ENCODE data around the gene SLC25A25.

DNA sequence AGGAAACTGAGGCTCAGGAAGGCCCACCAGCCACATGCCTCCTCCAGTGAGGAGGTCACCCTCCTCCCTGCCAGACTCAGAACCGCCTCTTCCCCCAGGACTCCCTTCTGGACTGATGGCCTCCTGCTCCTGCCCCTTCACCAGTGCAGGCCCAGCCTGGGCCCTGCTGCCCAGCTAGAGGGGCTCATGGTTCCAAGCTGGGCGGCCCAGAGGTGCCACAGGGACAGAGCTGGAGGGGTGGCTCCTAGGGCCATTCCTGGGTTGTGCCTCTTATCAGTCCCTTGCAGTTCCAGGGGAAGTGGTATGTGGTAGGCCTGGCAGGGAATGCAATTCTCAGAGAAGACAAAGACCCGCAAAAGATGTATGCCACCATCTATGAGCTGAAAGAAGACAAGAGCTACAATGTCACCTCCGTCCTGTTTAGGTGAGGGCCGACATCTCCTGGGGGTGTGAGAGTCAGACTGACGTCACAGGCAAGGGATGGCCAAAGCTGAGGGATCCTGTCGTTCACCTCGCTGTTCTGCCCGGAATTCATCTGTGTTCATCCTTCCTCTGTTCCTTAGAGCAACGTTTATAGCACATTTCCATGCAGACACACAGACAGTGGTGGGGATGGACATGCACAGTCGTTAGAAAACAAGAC lies 82.0 kb downstream of the SLC25A25 start:
- TF ChIP-seq ARHGAP35 (IDR thresholded peaks at IDR 0.05; ENCODE audit: partially characterized antibody) (no peak), JUND (IDR thresholded peaks at IDR 0.05; ENCODE audit: borderline replicate concordance, low read depth, low read length) (no peak), JUND (tag; IDR thresholded peaks at IDR 0.05; ENCODE audit: borderline replicate concordance, low read depth, low read length) (no peak; the same call in 2 of the 3 replicates), TRIM28 (IDR thresholded peaks at IDR 0.05) (no peak), SP1 (CRISPR knock-in tag; IDR thresholded peaks at IDR 0.05) (no peak), EZH2 (IDR thresholded peaks at IDR 0.05; ENCODE audit: borderline replicate concordance, low read depth, low read length) (no peak), CHD4 (IDR thresholded peaks at IDR 0.05; ENCODE audit: insufficient read depth, insufficient replicate concordance, low read depth, low read length, poor library complexity, severe bottlenecking) (no peak), RFX5 (IDR thresholded peaks at IDR 0.05; ENCODE audit: low read depth, low read length) (no peak), FOS (IDR thresholded peaks at IDR 0.05; ENCODE audit: extremely low read depth, insufficient read length) (no peak), RHOXF2B (CRISPR knock-in tag; conservative IDR thresholded peaks at IDR 0.05) (no peak)
- TF ChIP-seq, protein P1, sequence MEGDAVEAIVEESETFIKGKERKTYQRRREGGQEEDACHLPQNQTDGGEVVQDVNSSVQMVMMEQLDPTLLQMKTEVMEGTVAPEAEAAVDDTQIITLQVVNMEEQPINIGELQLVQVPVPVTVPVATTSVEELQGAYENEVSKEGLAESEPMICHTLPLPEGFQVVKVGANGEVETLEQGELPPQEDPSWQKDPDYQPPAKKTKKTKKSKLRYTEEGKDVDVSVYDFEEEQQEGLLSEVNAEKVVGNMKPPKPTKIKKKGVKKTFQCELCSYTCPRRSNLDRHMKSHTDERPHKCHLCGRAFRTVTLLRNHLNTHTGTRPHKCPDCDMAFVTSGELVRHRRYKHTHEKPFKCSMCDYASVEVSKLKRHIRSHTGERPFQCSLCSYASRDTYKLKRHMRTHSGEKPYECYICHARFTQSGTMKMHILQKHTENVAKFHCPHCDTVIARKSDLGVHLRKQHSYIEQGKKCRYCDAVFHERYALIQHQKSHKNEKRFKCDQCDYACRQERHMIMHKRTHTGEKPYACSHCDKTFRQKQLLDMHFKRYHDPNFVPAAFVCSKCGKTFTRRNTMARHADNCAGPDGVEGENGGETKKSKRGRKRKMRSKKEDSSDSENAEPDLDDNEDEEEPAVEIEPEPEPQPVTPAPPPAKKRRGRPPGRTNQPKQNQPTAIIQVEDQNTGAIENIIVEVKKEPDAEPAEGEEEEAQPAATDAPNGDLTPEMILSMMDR (IDR thresholded peaks at IDR 0.05 in 2 of 3, conservative IDR thresholded peaks at IDR 0.05 in 1 of 3; ENCODE audit: insufficient read depth in 2 of 3, low read depth in 1 of 3, low read length in 3 of 3): no peak
